D721Med (cell line): ENCODE results near the gene STIM2.

Experiments used
- DNase-seq: peaks from one replicate; pipeline ENCODE4 v3.0.0; 2011; ENCODE audit warnings: low spot score; ENCODE audit not compliant: insufficient read length
- FAIRE-seq: peaks from 2 replicates; lab custom pipeline; 2011; peaks lifted over from hg19 to GRCh38; lab: Jason Lieb, UNC
- CTCF ChIP-seq: IDR thresholded peaks from 2 replicates; pipeline ENCODE4 v1.5.1; 2012; ENCODE audit warnings: mild to moderate bottlenecking, control low read depth; ENCODE audit not compliant: insufficient read depth; ENCODE audit errors: missing control alignments

STIM2 gene

DNA sequence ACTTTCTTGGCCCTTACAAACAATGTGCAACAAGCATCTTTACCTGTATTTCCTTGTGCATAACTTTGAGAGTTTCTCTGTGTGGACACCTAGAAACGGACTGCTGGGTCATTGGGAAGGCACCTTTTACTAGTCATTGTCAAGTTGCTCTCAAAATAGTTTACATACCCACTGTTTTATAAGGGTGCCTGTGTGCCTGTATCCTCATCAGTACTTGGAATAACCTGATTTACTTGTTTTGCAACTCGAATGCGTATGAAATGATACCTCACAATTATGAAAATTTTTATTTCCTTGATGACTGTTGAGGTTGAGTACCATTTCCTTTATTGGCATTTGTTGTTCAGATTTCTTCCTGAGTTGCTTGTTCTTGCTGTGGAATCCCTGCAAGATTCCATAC lies 150.8 kb downstream of the STIM2 start:
- TF ChIP-seq CTCF, result no peak
- FAIRE-seq, result no peak
- DNase-seq, result no peak

DNA sequence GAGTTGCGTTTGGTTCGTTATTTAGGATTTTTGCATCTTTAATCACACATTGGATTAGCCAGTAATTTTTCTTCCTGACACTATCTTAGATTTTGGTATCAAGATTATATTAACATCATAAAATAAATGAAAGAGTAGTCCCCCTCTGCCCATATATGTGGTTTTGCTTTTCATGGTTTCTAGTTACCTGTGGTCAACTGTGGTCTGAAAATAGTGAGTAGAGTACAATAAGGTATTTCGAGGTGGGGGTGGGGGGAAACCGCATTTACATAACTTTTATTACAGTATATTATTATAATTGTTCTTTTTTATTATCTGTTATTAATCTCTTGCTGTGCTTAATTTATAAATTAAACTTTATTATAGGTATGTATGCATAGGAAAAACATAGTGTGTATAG lies 152.4 kb downstream of the STIM2 start:
- no peak for DNase-seq
- no peak for TF ChIP-seq CTCF
- FAIRE-seq, result no peak

DNA sequence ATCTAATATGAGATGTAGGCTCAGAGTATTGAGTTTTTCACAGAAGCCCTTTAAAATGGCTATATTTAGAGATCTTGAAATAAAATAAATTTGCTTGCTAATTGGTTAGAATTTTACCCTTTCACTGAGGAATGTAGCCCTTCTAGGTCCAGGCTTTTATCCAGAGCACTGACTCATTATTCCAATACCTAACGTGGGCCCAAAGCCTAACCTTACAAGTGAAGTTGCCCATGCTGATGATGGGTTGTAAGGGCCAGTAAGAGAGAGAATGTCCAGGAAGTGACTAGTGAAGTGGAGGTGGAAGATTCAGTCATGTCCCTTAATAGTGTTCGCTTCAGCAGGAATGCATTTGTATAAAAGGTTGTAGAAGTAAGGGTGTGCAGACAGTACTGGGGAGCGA lies 155.9 kb downstream of the STIM2 start:
- no peak for DNase-seq
- no peak for TF ChIP-seq CTCF
- no peak for FAIRE-seq

DNA sequence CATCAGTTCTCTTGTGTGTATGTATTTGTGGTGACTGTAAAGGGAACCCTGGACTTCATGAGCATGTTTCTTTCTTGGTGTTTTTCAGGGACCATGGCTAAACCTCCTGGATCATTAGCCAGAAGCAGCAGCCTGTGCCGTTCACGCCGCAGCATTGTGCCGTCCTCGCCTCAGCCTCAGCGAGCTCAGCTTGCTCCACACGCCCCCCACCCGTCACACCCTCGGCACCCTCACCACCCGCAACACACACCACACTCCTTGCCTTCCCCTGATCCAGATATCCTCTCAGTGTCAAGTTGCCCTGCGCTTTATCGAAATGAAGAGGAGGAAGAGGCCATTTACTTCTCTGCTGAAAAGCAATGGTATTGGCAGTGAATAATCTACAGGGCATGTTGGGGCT lies 157.0 kb downstream of the STIM2 start:
- FAIRE-seq, result no peak
- no peak for TF ChIP-seq CTCF
- DNase-seq, result no peak

DNA sequence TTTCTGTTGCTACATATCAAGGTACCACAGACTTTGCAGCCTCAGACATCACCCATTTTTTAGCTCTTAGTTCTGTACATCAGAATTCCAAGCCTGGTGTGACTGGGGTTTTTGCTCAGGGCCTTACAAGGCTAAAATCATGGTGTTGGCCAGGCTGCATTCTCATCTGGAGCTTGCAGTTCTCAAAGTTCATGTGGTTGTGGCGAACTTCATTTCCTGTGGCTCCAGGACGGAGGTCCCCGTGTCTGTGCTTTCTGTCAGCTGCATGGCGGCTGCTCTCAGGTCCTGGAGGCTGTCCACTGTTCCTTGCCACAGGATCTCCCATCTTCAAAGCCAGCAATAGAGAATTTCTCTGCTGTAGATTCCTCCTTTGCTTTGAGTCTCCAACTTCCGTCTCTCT lies 157.4 kb downstream of the STIM2 start:
- no peak for FAIRE-seq
- TF ChIP-seq CTCF, result no peak
- DNase-seq, result no peak

- FAIRE-seq (no peak), DNase-seq (no peak)
- no peak for TF ChIP-seq CTCF
These were observed 158.3 kb downstream of the STIM2 start for GRCh38 chr4:27018910-27019309.

DNA sequence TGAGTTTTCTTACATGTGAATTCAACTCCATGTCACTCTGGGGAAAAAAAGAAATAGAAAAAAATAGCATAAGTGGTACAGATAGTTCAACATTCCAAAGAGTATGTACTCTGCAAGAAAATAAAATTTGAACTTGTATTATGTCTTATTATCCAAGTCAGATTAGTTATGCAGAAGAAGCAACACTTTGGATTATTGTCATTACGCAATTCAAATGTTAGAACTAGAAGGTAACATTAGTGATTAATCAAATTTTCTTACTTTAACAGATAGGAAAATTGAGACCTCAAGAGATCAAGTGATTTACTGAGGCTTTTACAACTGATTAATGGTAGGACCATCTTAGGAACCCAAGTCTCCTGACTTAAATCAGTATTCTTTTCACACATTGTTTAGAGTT lies 159.1 kb downstream of the STIM2 start:
- no peak for TF ChIP-seq CTCF
- no peak for DNase-seq
- no peak for FAIRE-seq
